Airway epithelial cell (primary cell): ENCODE data around the gene IBA57. TPM values are rescaled to one million over a fixed set of nuclear protein-coding genes. Genes with fewer than 3 reads are reported as not detected.

Experiments used
- total RNA-seq: library from RNA; depleted of rRNA; stranded (reverse); fragments of >200 nt; gene quantifications from 2 replicates; pipeline ENCODE4 v1.2.3, GENCODE V29; 2015

Gene IBA57
- 1.8 and 3.2 TPM in 2 replicates for total RNA-seq

DNA sequence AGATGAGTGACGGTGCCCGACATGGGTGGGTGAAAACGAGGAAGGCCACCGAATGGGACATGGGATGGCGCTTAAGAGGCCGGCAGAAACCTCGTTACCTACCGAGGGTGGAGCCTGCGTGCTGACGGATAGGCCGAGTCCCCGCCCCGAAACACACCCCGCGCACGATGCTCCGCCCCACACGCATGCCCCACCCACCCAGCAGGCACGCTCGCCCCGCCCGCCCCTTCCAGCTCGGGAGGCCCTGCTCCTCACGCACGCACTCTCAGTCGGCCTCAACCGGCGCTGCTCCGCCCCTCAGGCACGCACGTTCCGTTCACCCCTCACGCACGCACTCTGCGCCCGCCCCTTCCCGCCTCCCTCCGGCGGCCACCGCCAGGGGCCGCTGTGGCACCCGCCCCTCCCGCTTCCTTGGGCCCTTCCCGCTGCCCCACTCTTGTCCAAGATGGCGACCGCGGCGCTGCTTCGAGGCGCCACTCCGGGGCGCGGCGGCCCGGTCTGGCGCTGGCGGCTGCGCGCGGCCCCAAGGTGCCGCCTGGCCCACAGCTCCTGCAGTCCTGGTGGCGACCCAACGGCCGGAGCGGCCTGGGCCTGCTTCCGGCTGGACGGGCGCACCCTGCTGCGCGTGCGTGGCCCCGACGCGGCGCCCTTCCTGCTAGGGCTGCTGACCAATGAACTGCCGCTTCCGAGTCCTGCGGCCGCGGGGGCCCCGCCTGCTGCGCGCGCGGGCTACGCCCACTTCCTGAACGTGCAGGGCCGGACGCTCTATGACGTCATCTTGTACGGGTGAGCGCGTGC lies at the start of gene IBA57:
TSS of gene IBA57 (plus strand) at position 433 of the 798 bp plus-strand sequence. CDS start at position 446, 13 bp downstream.

GRCh38 chr1:228139931-228140723 lies 25.5 kb upstream of the IBA57 start, which contains the start of gene GUK1:
GUK1 (plus strand) TSS chr1:228140279; CDS start chr1:228140303, 24 bp downstream.

GRCh38 chr1:228149406-228150119 lies 16.0 kb upstream of the IBA57 start, which contains the start of gene GJC2:
GJC2 (plus strand) TSS chr1:228149930; CDS start chr1:228157759, 7,829 bp downstream.

GRCh38 chr1:228207851-228208821 lies 42.5 kb downstream of the IBA57 start, which contains the start of gene OBSCN:
OBSCN (plus strand) TSS chr1:228208044; CDS start chr1:228211784, 3,740 bp downstream.

Other genes starting within 250 kb of the IBA57 start
- gene WNT9A, start 217.9 kb upstream of the IBA57 start, total RNA-seq, result 1.2 and 1.5 TPM in 2 replicates
- 0.14 and 0.28 TPM in 2 replicates for gene WNT3A, start 158.8 kb upstream of the IBA57 start, total RNA-seq
- 302 and 424 TPM in 2 replicates for gene ARF1, start 83.1 kb upstream of the IBA57 start, total RNA-seq
- 23.6 and 27.2 TPM in 2 replicates for gene C1orf35, start 62.5 kb upstream of the IBA57 start, total RNA-seq
- gene MRPL55, start 56.5 kb upstream of the IBA57 start, total RNA-seq, result 119 and 123 TPM in 2 replicates
- 394 and 419 TPM in 2 replicates for gene GUK1, start 25.5 kb upstream of the IBA57 start, total RNA-seq
- 0.99 and 2.3 TPM in 2 replicates for gene GJC2, start 15.9 kb upstream of the IBA57 start, total RNA-seq
- gene OBSCN, start 42.2 kb downstream of the IBA57 start, total RNA-seq, result 1.3 and 4.0 TPM in 2 replicates
- 34.1 and 42.5 TPM in 2 replicates for gene TRIM11, start 241.0 kb downstream of the IBA57 start, total RNA-seq